ENCODE measurements around the gene HYAL3.
"Not testable (repeated sequence)": the region's sequence is repeated elsewhere in the genome, so short reads cannot be mapped to it uniquely, and the experiment has no call there.

The HYAL3 gene

GRCh38 chr3:50268703-50269451 is 30.3 kb downstream of the HYAL3 start, which contains the start of gene SEMA3B:
SEMA3B (plus strand) TSS chr3:50269147; CDS start chr3:50269241, 94 bp downstream.
- DNase-seq: peak; percentile 50

- DNase-seq: no peak
Observed at GRCh38 chr3:50268276-50268675, 30.9 kb downstream of the HYAL3 start.

DNA sequence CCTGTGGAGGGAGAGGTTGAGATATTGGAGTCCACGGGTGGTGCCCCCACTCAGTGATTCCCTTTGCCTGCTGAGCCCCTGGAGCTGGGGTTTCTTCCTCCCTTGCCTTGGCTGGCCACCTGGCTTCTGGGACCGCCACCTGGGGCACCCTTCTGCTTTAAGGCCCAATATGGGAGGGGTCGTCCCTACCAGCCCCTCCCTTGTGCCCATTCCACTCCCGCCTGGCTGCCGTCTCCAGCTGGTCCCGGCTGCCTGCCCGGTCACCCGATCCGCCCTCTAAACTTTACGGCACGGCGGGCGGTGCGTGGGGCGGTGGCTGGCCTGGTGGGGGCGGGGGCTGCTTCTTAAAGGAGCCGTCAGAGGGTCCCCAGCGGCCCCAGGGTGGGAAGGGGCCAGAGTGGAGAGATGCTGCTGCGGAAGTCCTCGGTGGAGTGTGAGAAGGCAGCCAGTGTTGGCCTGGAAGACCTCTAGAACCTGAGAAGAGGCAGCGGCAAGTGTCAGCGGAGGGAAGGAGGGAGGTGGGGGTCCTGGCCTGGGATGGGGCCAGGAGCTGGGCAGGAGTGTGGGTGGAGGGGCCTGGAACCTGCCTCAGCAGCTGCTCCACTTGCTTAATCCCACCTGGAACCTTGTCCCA is 31.8 kb downstream of the HYAL3 start:
- peak; percentile 79 for DNase-seq

- DNase-seq: no peak
Observed at GRCh38 chr3:50266836-50267235, 32.4 kb downstream of the HYAL3 start.

GRCh38 chr3:50266017-50266416 is 33.2 kb downstream of the HYAL3 start:
- no peak for DNase-seq

- DNase-seq: no peak
Observed at GRCh38 chr3:50265571-50265970, 33.6 kb downstream of the HYAL3 start.

DNA sequence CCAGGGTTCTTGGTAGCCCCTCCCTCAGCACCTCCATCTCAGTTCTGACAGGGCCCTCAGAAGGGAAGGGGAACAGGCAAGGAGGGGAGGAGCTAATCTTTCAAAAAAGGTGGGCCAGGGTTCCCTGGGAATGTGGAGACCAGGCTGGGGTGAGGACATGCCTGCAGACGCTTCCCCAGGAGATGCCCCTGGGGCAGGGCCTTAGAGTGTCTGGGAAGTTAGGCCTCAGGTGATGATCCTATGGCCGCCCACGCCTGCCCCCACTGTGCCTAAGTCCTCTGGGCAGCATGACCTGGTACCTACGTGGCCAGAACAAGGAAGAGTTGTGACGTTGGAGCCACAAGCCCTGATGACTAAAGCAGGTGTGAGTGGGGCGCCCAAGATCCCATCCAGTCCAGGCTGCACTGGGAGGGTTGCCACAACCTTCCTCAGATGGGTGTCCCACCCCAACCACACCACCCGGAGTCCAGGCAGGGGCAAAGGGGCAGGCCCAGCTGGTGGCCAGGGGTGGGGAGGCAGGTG is 34.2 kb downstream of the HYAL3 start:
- DNase-seq: no peak

GRCh38 chr3:50264383-50264963 is 34.7 kb downstream of the HYAL3 start:
- peak; percentile 97 for DNase-seq

DNA sequence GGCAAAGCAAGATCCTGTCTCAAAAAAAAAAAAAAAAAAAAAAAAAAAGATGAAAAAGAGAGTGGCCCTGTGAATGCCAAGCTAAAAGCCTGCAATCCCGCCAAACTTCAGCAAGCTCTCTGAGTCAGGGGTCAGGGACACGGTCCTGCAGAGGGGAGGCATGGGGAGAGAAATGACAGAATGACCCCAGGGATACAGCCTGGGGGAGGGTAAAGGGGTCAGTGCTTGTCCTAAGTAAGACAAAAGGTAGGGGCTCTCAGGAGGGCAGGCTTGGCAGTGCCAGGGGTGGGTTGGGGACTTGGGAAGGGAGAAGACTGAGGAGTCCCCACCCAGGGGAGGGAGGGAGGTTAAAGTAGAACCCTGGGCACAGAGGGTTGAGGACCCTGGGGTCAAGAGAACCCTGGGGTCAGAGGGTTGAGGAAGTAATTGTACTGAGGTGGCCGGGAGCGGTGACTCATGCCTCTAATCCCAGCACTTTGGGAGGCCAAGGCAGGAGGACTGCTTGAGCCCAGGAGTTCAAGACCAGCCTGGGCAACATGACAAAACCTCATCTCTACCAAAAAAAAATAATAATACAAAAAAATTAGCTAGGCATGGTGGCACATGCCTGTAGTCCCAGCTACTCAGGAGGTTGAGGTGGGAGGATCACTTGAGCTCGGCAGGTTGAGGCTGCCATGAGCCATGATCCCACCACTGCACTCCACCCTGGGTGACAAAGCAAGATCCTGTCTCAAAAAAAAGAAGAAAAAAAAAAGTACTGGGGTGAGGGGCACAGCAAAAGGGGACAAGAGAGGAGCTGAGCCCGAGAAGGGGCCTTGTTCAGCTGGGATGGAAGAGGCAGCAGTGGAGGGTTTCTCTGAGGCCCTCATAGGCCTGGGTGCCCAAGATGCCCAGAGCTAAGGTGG is 35.5 kb downstream of the HYAL3 start:
- DNase-seq: no peak

GRCh38 chr3:50262778-50263177 is 36.4 kb downstream of the HYAL3 start:
- no peak for DNase-seq

- DNase-seq: not testable (repeated sequence)
Observed at GRCh38 chr3:50262200-50262599, 37.0 kb downstream of the HYAL3 start.

- no peak for DNase-seq
Observed at GRCh38 chr3:50261505-50261904, 37.7 kb downstream of the HYAL3 start.

DNA sequence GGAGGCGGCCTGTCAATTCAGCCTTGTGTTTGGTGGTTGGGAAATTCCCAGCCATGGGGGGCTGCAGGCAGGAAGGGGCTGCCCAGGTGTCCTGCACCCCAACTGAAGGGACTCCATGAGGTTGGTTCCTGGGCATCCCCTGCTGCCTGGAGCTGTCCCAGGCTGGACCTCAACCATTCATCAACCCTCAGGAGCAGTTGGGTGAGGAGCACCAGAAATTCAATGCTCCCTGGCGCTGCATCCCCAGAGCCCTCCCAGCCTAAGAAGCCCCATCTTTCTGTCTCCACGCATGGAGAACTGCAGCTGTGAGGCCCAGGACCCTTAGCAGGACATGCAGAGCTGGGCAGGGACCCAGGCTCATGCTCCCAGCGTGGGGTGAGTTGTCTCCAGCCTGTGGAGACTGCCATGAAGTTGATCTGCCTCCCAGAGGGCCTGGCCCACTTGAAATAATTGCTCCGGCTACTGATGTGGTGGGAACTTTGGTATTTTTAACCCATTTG is 38.2 kb downstream of the HYAL3 start:
- no peak for DNase-seq

GRCh38 chr3:50260027-50260941 is 38.9 kb downstream of the HYAL3 start:
- DNase-seq: peak; percentile 97

GRCh38 chr3:50259432-50260026 is 39.7 kb downstream of the HYAL3 start:
- no peak for DNase-seq

- DNase-seq: no peak
Observed at GRCh38 chr3:50258979-50259378, 40.2 kb downstream of the HYAL3 start.

DNA sequence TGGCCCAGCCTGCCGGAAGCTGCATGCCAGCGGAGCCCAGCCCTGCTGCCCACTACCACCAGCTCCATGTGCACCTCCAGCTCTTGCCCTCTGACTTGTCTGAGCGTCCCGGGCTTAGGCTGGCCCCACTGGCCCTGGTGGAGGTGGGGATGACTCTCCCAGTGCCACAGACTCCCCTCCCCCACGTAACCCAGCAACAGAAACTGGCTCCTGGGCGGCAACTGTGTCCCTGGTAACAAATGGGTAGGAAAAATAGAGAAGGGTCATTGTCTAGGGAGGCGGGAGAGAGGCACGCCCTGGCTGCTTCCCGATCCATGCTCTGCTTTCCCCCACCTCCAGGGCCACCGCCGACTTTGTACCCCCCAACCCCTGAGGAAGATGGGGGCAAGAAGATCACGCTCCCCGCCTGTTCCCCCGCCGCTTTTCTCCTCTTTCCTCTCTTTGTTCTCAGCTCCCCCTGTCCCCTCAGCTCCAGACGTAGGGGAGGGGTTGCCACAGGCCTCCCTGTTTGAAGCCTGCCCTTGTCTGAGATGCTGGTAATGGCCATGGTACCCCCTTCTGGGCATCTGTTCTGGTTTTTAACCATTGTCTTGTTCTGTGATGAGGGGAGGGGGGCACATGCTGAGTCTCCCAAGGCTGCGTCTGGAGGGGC is 41.0 kb downstream of the HYAL3 start:
- peak; percentile 78 for DNase-seq

- DNase-seq: peak; percentile 63
Observed at GRCh38 chr3:50256978-50257890, 42.0 kb downstream of the HYAL3 start.

DNA sequence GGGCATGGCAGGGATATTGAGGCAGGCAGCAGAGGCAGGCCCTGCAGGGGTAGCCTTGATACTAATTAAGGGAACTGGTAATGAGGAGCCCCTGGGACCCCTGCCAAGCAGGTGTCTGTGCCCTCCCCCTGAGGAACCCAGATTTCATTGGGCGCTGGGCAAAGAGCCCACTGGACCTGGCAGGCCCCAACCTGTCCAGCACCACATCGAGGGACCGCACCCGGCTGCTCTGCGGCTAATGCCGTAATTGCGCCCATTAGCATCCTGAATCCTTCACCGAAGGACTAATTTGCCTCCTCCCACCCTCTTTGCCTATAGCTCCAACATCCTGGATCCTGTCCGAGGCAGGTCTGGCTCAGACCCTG is 44.0 kb downstream of the HYAL3 start:
- no peak for DNase-seq
